Stimulated activated CD8-positive, alpha-beta memory T cell treated with anti-CD3 and anti-CD28 coated beads, Interleukin-7, amount 100 ng/mL, for 1 hour (primary cell): Measurements from ENCODE around the gene C1QA.

Experiments used
- DNase-seq, 2 donors: peaks; one replicate each; pipeline ENCODE4 v3.0.0-alpha.2; 2020; ENCODE audit warnings: low read depth in 2 of 2

C1QA gene

DNA sequence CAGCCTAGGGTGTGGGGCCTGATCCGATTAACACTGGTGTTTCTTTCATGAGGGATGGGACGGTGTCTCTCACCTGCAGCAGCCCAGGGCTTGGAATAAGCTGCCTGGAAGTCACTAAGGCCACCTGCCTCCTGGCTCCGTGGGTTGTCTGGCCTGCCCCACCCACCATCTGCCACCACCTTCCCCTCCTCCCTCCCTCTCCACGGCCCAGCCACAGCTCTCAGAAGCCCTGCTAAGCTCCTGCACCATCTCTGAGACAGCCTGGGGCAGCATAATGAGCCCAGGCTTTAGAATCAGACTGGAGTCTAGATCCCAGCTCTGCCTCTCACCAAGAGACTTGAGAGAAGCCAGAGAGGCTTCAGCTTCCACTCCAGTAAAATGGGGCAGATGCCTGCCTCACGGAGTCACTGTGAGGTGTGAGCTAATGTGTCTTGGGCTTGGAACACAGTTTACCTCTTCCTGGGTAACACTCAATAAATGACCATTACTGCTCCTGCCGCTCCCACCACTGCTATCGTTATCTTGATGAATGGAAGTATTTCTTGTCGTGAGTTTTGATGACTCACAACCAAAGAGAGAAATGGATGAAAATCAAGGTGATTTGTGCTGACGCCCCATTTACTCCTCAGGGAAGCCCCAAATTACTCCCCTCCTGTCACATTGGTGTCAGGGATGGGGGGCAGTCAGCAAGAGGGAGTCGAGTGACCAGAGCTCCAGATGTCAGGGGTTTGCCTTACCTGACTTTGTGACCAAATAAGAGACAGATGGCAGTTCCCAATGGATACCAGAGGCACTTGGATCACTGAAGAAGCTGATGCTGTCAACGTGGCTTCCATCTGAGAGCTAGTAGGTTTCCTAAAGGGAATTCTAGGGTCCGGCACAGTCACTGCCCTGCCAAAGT lies 23.5 kb upstream of the C1QA start:
- no peak for DNase-seq

DNA sequence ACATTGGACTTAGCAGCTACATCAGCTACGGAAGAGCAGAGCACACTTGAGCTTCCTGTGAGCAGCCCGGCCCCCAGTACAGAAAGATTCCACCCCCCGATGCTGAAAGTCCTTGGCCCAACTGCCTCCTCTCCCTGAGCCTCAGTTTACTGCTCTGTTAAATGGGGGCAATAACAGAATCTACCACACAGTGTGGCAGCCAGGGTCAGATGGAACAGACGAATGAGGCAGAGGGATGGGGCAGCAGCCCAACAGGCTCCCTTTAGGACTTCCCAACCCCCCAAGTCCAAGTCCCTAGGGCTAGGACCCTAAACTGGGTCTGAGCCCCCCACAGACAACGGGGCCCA lies 22.9 kb upstream of the C1QA start:
- DNase-seq: no peak

- DNase-seq: no peak
These were observed 22.5 kb upstream of the C1QA start for GRCh38 chr1:22613951-22614350.

DNA sequence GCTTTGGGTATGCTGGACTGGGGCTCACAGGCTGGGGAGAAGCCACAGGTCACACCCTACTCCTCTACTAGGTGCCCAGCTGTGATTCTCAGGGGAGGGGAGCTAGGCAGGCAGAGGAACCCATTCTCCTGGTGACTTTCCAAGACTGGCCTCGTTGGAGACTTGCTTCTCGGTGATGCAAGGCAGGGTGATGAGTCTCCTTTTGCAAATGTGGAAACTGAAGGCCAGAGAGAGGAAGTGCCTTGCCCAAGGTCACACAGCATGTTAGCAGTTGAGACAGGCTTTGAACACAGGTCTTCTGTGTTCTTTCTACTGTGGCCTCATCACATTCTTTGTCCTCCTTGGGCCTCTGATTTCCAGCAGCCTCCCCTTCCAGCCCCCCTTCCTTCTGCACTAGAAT lies 20.5 kb upstream of the C1QA start:
- DNase-seq: no peak

GRCh38 chr1:22616571-22616970 lies 19.9 kb upstream of the C1QA start:
- no peak for DNase-seq

DNA sequence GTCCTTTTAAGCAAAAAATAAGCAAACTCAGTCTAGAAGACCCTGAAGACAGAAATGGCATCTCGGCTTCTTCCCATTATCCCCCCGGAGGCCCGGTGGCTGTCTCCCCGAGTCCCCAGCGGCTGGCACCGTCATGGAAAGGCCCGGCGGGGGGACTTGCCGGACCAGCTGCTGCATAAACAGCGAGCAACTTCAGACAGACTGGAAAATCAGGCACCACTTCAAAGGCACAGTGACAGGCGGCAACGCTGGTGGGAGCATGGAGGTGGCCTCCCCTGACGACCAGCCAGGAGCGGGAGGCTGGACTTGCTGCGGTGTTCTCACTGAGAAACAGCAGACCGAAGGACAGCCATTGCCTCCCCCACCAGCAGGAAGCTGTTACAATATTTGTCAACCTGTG lies 18.4 kb upstream of the C1QA start:
- no peak for DNase-seq

DNA sequence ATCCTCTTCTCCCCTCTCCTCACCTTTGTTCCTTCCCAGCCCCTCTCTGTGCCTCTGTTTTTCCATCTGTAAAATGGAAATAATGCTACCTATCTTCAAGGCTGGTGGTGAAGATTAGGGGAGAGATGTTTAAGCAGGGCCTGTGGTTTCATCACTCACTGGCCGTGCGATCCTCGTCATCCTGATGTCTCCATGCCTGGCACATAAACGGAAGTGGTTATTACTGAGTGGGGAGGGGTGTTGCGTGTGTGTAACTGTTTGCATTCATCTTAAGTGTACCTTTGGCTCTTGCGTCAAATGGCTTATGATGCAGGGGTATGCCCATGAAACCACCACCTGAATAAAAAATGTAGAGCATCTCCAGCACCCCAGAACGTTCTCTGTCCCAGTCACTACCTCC lies 17.2 kb upstream of the C1QA start:
- no peak for DNase-seq

DNA sequence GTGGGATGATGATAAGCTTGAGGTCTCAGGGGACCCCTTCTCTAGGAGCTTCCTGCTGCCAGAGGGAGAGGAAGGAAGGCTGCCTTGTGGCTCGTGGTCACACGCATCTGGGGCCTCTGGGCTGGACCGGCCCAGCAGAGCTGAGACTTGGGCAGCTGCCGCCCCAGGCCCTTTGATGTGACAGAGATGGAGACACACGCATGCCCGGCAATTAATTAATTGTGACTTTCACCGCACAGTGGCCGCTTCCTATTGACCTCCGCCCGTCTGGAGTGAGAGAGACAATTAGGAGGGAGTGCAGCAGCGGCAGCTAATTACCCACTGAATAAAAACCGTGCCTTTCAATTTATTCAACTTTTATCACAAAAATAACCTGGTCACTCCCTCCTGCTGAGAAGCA lies 16.6 kb upstream of the C1QA start:
- no peak for DNase-seq

DNA sequence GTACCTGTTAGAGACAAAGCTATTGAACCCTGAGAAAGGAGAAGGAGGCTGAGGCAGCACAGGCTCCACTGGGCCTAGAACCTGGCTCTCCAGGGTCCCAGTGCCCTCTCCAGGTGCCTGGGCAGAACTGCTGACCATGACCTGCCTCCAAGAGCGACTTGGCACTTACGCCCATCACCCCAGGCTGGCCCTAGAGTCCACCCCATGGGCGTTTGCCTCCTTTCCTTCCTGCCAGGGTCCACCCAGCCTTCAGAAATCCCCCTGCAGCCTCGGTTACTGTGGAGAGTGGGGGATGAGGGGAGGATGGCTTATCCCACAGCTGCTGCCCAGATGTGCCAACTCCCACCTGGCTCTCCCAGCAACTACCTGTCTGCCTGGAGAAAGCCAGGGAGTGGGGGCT lies 14.7 kb upstream of the C1QA start:
- DNase-seq: no peak

GRCh38 chr1:22625262-22625925 lies 11.0 kb upstream of the C1QA start:
- DNase-seq: no peak

- DNase-seq: no peak
These were observed 9.9 kb upstream of the C1QA start for GRCh38 chr1:22626237-22627157.

- no peak for DNase-seq
These were observed 9.1 kb upstream of the C1QA start for GRCh38 chr1:22627331-22627730.

GRCh38 chr1:22628698-22629444 lies 7.6 kb upstream of the C1QA start:
- DNase-seq: no peak

DNA sequence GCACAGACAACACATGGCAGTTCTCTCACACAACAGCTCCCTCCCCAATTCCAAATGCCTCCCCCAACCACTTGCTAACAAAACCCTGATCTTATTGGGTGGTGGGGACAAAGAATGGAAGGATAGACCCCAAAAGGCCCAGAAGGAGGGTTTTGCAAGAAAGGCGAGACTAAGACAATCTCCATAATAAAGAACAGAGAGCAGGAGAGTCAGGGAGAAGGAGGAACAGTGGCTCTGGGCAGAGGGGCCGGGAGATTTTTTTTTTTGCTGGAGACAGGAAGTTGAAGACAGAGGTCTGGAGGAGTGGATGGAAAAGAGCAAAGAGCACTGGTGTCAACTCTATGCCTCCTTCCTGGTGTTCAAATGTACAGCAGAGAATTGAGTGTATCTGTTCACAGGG lies 6.5 kb upstream of the C1QA start:
- no peak for DNase-seq

- DNase-seq: no peak
These were observed 2.5 kb upstream of the C1QA start for GRCh38 chr1:22633697-22634463.

- no peak for DNase-seq
These were observed 992 bp upstream of the C1QA start for GRCh38 chr1:22635436-22635835.

- no peak for DNase-seq
These were observed 499 bp downstream of the C1QA start for GRCh38 chr1:22636927-22637326.

DNA sequence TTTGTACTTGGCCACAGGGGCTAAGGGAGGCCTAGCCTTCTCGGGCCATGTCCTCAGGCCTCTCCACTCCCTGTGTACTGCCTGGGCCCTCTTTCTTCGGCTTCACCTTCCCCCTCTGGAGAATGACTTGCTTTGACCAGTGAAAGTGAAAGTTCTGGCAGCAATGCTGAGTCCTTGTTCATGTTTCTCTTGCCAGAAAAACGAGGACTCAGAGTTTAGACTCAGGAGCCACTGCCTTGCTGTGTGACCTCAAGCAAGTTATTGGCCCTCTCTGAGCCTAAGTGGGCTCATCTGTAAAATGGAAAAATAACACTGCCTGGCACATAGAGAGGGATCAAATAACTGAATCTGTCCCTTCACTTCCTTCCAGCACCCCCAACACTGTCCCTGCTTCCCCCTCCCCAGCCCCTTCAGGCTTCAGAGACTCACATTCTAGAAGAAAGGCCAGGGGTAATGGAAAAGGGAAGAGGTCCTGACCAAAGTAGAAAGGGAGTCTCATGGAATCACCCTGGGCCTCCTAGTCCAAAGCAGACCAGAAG lies 1.5 kb downstream of the C1QA start:
- no peak for DNase-seq

DNA sequence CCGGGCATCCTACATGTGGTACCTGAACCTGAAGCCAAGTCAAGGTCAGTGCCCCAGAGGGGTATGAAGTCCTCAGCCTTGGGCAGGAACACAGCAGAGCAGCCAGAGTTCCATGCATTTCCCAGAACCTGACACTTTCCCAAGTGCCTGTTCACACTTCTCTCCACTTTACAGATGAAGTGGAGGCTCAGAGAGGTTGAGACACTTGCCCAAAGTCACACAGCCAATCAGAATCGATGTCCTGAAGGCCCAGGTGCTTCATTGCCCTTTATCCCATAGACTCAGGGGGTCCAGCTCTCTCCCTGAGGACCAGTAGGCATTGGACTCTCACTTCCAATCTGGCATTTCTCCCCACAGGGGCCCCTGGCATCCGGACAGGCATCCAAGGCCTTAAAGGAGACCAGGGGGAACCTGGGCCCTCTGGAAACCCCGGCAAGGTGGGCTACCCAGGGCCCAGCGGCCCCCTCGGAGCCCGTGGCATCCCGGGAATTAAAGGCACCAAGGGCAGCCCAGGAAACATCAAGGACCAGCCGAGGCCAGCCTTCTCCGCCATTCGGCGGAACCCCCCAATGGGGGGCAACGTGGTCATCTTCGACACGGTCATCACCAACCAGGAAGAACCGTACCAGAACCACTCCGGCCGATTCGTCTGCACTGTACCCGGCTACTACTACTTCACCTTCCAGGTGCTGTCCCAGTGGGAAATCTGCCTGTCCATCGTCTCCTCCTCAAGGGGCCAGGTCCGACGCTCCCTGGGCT lies 2.2 kb downstream of the C1QA start:
- no peak for DNase-seq

- DNase-seq: no peak
These were observed 2.9 kb downstream of the C1QA start for GRCh38 chr1:22639286-22639685.
